Kidney (tissue), 14 donors: ENCODE results near the gene SYK. TPM values are rescaled to one million over a fixed set of nuclear protein-coding genes. Genes with fewer than 3 reads are reported as not detected.

Source experiments
- DNase-seq, 5 donors: peaks; one replicate each; pipeline ENCODE4 v3.0.0-alpha.2; 2013 to 2020
- FAIRE-seq: peaks from 2 replicates; lab custom pipeline; 2012; peaks lifted over from hg19 to GRCh38; lab: Jason Lieb, UNC
- H3K27ac ChIP-seq, 2 donors: one replicate each; pipeline ENCODE4 v1.7.0; 2013; ENCODE audit warnings: low read depth in 2 of 2, low read length in 2 of 2, inconsistent platforms in 1 of 2
- H3K27me3 ChIP-seq: one replicate; pipeline ENCODE4 v1.7.1; 2013; ENCODE audit warnings: low read length, inconsistent platforms; ENCODE audit not compliant: control insufficient read depth, insufficient read depth
- H3K36me3 ChIP-seq, 3 donors: one replicate each; pipeline versions ENCODE4 v1.7.0 to v1.7.1; 2013; ENCODE audit warnings: low read length in 3 of 3, control low read depth in 1 of 3, inconsistent platforms in 1 of 3; ENCODE audit not compliant: insufficient read depth in 3 of 3, control insufficient read depth in 2 of 3
- H3K4me1 ChIP-seq, 3 donors: one replicate each; pipeline versions ENCODE4 v1.7.0 to v1.7.1; 2013; ENCODE audit warnings: low read length in 3 of 3, inconsistent platforms in 1 of 3, low read depth in 1 of 3; ENCODE audit not compliant: control insufficient read depth in 2 of 3, insufficient read depth in 2 of 3
- H3K4me3 ChIP-seq, 3 donors: one replicate each; pipeline versions ENCODE4 v1.7.0 to v1.8.1; 2013; ENCODE audit warnings: low read length in 3 of 3, control low read depth in 1 of 3, inconsistent platforms in 1 of 3
- H3K9ac ChIP-seq, 3 donors: one replicate each; pipeline versions ENCODE4 v1.7.0 to v1.7.1; 2013; ENCODE audit warnings: low read length in 3 of 3, control low read depth in 1 of 3, inconsistent platforms in 1 of 3
- H3K9me3 ChIP-seq, 3 donors: one replicate each; pipeline versions ENCODE4 v1.7.0 to v1.7.1; 2013; ENCODE audit warnings: low read length in 3 of 3, control low read depth in 1 of 3, inconsistent platforms in 1 of 3; ENCODE audit not compliant: control insufficient read depth in 2 of 3, insufficient read depth in 1 of 3
- CTCF ChIP-seq: IDR thresholded peaks from 3 replicates; pipeline ENCODE4 v1.5.1; 2012; ENCODE audit warnings: mild to moderate bottlenecking, moderate library complexity, borderline replicate concordance; ENCODE audit not compliant: insufficient read depth; ENCODE audit errors: extremely low read depth
- intact Hi-C: fragments of 100-400 bp; cut with DNase I; formaldehyde crosslinking; loops from one replicate; pipeline ENCODE4 v1.11.1; 2022
- polyA plus RNA-seq: library from polyadenylated mRNA; stranded (reverse); fragments of 350-450 nt; fragmentation: Illumina TruSeq; extraction: RNeasy Lipid Tissue Mini Kit (QIAGEN cat#74804); gene quantifications from one replicate; pipeline ENCODE4 v1.2.3, GENCODE V29; 2014; ENCODE audit warnings: low read depth, low replicate concordance; ENCODE audit not compliant: insufficient read depth
- total RNA-seq: library from RNA; stranded (reverse); fragmentation: NEBNext Ultra II Directional; extraction: Animal tissue kit (Norgen Biotek cat#: 25700); gene quantifications from one replicate; pipeline ENCODE4 v1.2.1, GENCODE V29; 2021
- donor health status: control.
- donor health status: control.
- donor health status: control.
- donor health status: control.
- donor health status: control.
- donor health status: DM: yes; HTN: yes; CAD: no.
- donor health status: Normal renal cell carcinoma (clear cell type).

Gene SYK
- total and polyA plus RNA-seq, 2 donors from 2014 or later: 13.3 to 52.2 TPM

GRCh38 chr9:90895786-90896185 is 94.2 kb downstream of the SYK start:
- Histone ChIP-seq H3K9me3 (no peaks in the 10 kb centered on the region), H3K27me3 (no peaks in the 10 kb centered on the region), H3K36me3 (peaks cover 0 to 5% (median 4%) of the 10 kb centered on the region in 3 donors), H3K4me1 (no peaks in the 10 kb centered on the region), H3K27ac (no peak overlapping the region), H3K4me3 (no peak overlapping the region), H3K9ac (no peak overlapping the region)
- intact Hi-C loops: no loop called here
- DNase-seq (no peak), FAIRE-seq (no peak)
- TF ChIP-seq CTCF: no peak

- no peak overlapping the region for H3K9ac ChIP-seq
- no peak overlapping the region for H3K4me3 ChIP-seq
- FAIRE-seq: no peak
- no peaks in the 10 kb centered on the region for H3K4me1 ChIP-seq
- peaks cover 0 to 5% (median 4%) of the 10 kb centered on the region in 3 donors for H3K36me3 ChIP-seq
- no peaks in the 10 kb centered on the region for H3K27me3 ChIP-seq
- H3K27ac ChIP-seq: no peak overlapping the region
- DNase-seq: no peak
- intact Hi-C loops: no loop called here
- no peaks in the 10 kb centered on the region for H3K9me3 ChIP-seq
- no peak for TF ChIP-seq CTCF
Measured at GRCh38 chr9:90896231-90896630, 94.6 kb downstream of the SYK start.

GRCh38 chr9:90898228-90898627 is 96.6 kb downstream of the SYK start:
- TF ChIP-seq CTCF: no peak
- Histone ChIP-seq H3K9ac (no peak overlapping the region), H3K27ac (no peak overlapping the region), H3K27me3 (no peaks in the 10 kb centered on the region), H3K4me1 (no peaks in the 10 kb centered on the region), H3K4me3 (no peak overlapping the region), H3K9me3 (no peaks in the 10 kb centered on the region), H3K36me3 (peaks cover 0 to 5% (median 4%) of the 10 kb centered on the region in 3 donors)
- DNase-seq (peak in 1 of 5 donors; percentile 29), FAIRE-seq (no peak)
- intact Hi-C loops: no loop called here

- H3K36me3 ChIP-seq: peaks cover 0 to 5% (median 4%) of the 10 kb centered on the region in 3 donors
- no peak overlapping the region for H3K9ac ChIP-seq
- TF ChIP-seq CTCF: no peak
- FAIRE-seq (no peak), DNase-seq (no peak)
- peak overlapping the region in 1 of 3 donors; percentile 3 for H3K4me3 ChIP-seq
- H3K9me3 ChIP-seq: no peaks in the 10 kb centered on the region
- H3K27ac ChIP-seq: no peak overlapping the region
- no peaks in the 10 kb centered on the region for H3K27me3 ChIP-seq
- H3K4me1 ChIP-seq: no peaks in the 10 kb centered on the region
- intact Hi-C loops: no loop called here
Measured at GRCh38 chr9:90899287-90899686, 97.7 kb downstream of the SYK start.
